ENCODE data around the gene IGF2.

IGF2 gene

DNA sequence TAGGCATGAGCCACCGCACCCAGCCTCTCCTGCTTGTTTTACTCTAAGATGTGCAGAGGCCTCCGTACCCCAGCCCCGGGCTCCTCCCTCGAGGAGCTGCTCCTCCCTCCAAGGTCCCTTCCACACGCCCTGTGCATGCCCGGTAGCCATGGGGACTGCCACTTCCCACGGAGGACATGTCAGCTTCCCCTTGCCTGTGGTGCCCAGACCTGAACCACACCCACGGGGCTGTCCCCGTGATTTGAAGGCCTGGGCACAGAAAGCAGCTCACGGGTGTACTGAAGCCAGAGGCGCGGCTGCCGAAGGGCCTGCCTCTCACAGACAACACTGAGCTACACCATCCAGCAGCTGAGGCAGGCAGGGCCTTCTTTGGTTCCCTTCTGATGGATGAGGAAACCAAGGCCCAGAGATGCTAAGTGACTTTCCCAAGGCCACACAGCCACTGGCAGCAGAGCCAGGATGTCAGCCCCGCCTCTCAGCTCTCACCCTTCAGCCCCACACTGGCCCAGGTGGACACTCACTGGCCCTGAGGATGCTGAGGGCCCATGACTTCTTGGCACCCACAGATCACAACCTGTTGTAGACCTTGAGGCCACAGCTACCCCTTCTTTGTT, 14.5 kb upstream of the IGF2 start:
- DNase-seq, result no peak

GRCh38 chr11:2151500-2152257, 12.5 kb upstream of the IGF2 start:
- DNase-seq, result peak; percentile 21

DNA sequence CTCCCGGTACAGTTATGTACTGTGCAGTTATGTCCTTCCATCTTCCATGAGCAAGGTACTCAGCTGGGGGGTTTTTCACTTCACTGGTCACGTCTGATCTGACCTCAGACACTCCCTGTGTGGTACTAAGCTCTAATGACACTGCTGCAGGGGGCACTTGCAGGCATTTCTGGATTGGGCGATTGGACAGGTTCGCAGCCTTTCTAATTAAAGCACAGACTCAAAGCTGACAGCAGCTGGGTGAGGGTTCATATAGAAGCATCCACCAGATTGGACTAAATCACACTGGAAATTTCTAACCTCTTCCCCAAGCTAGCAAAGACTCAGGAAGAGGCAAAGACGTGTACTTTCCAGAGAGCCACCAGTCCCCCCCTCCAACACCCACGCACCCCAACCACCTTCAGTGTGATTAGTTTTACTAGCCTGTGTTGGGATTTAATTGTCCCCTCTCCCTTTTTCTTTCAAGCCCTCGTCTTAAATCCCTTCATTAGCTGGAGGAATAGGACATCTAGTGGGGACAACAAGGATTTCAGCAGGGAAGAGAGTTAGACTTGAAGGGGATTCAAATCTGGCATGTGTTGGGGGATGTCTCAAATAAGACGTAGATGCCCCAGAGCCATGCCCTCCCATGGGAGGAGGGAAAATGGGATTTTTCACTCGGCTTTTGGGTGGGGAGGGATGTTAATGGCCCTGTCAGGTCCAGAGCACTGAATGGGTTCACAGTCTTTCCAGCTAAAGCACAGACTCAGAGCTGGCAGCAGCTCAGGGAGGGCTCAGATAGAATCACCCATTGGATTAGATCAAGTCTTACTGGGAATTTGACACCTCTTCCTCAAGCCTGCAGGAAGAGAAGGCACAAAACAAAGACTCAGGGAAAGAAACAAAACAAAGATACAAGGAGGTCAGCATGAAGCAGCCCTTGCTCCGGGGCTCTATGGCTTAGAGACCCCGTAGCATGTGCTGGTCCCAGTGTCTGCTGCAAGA, 11.0 kb upstream of the IGF2 start:
- no peak for DNase-seq

- DNase-seq, result no peak
These were observed 10.3 kb upstream of the IGF2 start for GRCh38 chr11:2149460-2149859.

- DNase-seq, result no peak
These were observed 9.4 kb upstream of the IGF2 start for GRCh38 chr11:2148595-2148994.

- DNase-seq, result no peak
These were observed 8.2 kb upstream of the IGF2 start for GRCh38 chr11:2147391-2147790.

- DNase-seq, result no peak
These were observed 6.9 kb upstream of the IGF2 start for GRCh38 chr11:2146051-2146450.

- DNase-seq, result no peak
These were observed 5.5 kb upstream of the IGF2 start for GRCh38 chr11:2144544-2145248.

DNA sequence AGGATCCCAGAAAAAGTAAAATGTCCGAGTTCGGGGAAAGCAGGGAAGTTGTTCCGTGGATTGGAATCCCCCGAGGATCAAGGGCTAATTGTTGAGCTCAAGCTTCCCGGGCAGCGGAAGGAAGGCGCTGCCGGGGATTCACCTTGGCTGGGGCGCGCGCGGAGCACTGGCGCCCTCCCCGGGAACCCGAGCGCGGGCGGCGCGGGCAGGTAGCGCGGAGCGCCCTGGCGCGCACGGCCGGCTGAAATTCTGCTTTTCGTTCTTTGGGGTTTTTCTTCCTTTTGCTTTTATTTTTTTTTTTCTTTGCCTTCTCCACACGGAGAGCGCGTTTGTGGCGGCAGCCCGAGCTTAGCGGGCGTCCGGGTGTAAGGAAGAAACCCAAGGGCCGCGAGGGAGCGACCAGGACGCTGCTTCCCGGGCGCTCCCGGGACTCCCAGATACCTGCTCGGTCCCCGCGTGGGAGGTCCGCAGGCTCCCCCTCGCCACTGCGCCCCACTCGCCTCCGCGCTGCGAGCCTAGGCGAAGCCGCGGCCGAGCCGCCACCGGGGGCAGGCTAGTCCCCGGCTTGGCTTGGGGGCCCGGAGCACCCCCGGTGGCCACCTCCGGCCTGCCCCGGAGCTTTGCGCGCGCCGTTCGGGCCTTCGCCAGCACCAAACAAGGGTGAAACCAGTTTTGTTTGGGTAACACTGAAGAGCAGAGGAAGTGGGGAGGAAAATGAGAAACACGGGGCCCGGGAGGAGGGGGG, 4.8 kb upstream of the IGF2 start:
- no peak for DNase-seq

DNA sequence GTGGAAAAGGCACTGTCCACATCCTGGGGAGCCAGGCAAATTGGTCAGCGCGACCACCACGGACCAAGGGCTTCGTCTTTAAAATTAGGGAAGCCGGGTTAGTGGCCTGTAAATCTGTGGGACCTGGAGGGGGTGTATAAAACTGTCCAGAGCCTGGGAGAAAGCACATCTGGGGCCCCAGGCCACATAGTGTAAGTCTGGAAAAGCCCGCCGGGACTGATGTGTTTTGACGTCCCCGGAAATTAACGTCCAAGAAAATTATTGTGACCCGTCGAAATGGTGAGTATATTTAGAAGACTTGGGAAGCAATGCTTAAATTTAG, 4.2 kb upstream of the IGF2 start:
- DNase-seq, result no peak

DNA sequence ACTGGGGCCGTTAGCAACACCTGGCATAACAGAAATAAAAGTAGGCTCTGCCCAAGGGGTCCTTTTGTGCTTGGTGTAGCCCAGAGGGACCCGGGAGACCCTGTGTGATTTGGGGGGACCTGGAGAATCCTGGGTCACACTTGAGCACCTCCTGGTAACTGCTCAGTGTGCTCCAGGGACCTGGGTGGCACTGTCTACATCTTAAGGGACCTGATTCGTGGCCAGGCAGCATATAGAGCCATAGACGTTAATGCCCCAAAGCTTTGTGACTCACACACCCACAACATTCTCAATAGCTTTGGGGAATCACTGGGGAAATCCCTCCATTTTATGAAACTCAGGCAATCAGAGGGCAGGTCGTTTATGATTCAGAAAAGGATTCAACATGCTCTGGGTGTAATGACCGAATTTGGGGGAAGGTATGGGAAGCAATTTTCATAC, 3.6 kb upstream of the IGF2 start:
- DNase-seq, result no peak

GRCh38 chr11:2142300-2142759, 3.1 kb upstream of the IGF2 start:
- DNase-seq, result no peak

GRCh38 chr11:2140411-2141400, 1.5 kb upstream of the IGF2 start:
- DNase-seq, result no peak

- DNase-seq, result no peak
These were observed 590 bp upstream of the IGF2 start for GRCh38 chr11:2139621-2140337.

DNA sequence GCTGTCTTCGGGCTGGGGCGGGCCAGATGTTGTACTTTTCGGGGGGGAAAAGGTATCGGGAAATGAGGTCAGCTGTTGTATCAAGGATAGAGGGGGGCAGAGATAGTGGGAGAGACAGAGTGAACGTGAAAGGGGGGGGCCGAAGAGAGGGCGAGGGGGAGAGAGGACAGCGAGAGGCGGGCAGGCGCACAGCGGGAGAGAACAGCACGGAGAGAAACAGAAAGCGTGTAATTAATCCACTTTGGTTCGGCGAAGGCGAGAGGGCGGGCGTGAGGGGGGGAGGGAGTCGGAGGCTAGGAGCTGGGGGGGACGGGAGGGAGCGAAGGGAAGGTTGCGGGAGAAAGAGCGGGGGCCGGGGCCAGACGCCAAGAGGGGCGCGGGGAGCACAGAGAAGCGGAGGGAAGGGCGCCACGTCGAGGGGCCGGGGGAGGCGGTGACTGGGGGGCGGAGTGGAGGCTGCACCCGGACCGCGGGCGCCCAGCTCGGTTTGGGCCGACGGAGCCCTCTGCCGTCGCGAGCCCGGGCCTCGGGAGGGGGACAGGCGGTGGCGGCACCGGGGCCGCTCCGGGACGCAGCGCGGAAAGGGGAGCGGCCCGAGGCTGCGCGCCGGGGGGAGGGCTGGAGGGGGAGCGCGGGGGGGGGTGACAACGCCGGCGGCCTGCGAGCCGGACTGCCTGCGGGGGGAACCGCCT, 612 bp downstream of the IGF2 start:
- no peak for DNase-seq

- DNase-seq, result no peak
These were observed 1.1 kb downstream of the IGF2 start for GRCh38 chr11:2138068-2138430.

DNA sequence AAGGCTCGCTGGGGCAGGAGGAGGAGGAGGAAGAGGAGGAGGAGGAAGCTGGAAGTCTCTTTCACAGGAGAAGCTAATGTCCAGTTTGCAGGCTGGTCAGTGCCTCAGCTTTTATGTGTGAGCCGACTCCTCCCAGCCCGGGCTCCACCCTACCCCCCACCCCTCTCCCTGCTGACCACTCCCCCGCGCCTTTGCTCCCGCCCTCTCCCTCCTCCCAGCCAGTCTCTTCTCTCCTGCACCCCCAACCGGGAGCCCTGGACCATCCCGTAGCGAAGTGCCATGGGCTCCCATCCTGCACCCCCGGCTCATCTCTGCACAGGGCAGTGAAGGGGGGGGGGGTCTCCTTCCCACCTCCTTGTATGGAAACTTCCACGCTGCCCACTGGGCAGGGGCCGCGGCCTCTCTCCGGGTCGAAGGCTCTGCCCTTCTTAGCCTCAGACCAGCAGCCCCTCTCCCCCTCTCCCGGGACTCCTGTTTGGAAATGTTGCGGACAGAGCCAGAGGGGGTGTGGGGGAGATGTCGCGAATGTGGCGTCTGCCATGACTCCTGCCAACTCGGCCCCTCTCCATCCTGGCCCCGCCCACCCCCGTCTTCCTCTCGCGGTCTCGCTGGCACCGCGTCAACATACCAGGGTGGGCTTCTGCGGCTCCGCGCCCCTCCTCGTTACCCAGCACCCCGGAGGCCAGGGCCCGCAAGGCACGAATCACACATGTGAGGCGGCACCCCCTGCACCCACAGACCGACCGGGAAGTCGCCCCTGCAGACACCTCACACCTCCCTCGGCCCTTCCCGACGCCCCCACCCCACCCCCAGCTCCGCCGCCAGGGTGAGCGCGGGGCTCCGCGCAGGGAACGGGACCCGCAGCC, 1.8 kb downstream of the IGF2 start:
- no peak for DNase-seq

DNA sequence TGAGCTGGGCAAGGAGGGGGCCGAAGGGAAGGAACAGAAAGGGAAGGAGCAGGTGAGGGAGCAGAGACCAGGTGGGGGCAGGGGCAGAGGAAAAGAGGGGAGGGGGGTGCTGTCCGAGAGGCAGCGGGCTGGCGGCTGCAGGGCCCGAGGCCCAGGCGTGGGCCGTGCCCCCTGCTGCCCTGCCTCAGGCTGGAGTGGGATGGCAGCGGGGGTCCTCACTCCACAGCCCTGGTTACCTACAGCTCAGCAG, 2.3 kb downstream of the IGF2 start:
- no peak for DNase-seq
